ENCODE measurements around the gene FFAR1.
"Not testable (repeated sequence)": the region's sequence is repeated elsewhere in the genome, so short reads cannot be mapped to it uniquely, and the experiment has no call there.

The FFAR1 gene

DNA sequence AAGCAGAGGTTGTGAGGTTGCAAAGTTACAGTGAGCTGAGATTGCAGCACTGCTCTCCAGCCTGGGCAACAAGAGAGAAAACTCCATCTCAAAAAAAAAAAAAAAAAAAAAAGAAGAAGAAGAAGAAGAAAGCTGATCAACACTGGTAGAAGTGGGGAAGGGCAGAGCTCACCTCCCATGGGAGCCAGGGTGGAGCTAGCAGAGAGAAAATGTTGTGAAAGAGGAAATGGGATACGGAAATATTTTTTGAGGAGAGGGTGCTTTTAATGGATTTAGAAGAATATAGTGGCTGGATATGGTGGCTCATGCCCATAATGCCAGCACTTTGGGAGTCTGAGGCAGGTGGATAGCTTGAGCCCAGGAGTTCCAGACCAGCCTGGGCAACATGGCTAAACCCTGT lies 30.0 kb downstream of the FFAR1 start:
- TF ChIP-seq, protein P1, sequence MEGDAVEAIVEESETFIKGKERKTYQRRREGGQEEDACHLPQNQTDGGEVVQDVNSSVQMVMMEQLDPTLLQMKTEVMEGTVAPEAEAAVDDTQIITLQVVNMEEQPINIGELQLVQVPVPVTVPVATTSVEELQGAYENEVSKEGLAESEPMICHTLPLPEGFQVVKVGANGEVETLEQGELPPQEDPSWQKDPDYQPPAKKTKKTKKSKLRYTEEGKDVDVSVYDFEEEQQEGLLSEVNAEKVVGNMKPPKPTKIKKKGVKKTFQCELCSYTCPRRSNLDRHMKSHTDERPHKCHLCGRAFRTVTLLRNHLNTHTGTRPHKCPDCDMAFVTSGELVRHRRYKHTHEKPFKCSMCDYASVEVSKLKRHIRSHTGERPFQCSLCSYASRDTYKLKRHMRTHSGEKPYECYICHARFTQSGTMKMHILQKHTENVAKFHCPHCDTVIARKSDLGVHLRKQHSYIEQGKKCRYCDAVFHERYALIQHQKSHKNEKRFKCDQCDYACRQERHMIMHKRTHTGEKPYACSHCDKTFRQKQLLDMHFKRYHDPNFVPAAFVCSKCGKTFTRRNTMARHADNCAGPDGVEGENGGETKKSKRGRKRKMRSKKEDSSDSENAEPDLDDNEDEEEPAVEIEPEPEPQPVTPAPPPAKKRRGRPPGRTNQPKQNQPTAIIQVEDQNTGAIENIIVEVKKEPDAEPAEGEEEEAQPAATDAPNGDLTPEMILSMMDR (conservative IDR thresholded peaks at IDR 0.05; ENCODE audit: control insufficient read depth, insufficient read depth, low read depth, low read length): no peak
- no peak overlapping the region for H3K4me3 ChIP-seq (ENCODE audit: control insufficient read depth, low read depth, low read length)
- no peak for DNase-seq (ENCODE audit: low read depth)

DNA sequence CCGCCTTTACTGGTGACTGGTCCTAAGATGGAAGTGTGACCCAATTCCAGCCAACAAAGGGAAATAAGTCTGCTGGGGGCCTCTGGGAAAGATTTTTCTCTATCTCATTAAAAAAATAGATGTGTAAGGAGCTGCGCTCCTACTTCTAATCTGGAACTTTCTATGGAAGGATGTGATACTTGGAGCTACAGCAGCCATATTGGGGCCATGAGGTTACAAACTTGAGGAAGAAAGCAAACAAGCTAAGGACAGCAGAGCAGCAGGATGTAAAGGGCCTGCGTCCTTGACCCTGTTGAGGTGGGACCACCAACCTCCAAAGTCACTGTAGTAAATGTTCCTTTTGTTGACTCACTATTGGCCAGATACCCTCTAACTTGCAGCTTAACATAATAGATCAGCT lies 30.7 kb downstream of the FFAR1 start:
- TF ChIP-seq, protein P1 (conservative IDR thresholded peaks at IDR 0.05; ENCODE audit: control insufficient read depth, insufficient read depth, low read depth, low read length): no peak
- DNase-seq (ENCODE audit: low read depth): no peak
- H3K4me3 ChIP-seq (ENCODE audit: control insufficient read depth, low read depth, low read length): no peak overlapping the region

DNA sequence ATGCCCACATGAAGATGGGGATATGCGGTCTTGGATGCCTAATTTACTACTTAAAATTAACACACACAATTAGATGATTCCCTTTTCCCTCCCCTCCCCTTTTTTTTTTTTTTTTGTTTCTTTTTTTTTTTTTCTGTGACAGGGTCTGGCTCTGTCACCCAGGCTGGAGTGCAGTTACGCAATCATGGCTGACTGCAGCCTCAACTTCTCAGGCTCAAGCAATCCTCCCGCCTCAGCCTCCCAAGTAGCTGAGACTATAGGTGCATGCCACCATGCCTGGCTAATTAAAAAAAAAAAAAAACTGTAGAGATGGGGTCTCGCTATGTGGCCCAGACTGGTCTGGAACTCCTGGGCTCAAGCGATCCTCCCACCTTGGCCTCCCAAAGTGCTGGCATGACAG lies 31.8 kb downstream of the FFAR1 start:
- not testable (repeated sequence) for H3K4me3 ChIP-seq (ENCODE audit: control insufficient read depth, low read depth, low read length); DNase-seq (ENCODE audit: low read depth)

DNA sequence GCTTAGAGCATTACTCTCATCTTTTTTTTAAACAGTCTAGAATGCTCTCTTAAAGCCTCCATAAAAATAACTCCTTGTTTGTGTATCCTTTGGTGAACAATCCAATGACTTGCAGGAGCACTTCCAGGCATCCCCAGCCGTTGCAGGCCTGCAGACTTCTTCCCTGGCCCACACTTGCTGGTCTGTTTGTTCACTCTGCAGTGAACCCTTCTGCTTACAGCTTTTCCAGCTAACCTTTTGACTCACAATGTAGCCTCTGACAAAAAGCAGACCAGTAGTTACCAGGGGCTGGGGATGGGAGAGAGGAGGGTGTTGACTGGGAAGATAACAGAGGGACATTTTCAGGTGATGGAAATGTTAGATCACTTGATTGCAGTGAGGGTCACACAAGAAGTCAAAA lies 32.3 kb downstream of the FFAR1 start:
- H3K4me3 ChIP-seq (ENCODE audit: control insufficient read depth, low read depth, low read length): no peak overlapping the region
- no peak for DNase-seq (ENCODE audit: low read depth)
- TF ChIP-seq, protein P1 (conservative IDR thresholded peaks at IDR 0.05; ENCODE audit: control insufficient read depth, insufficient read depth, low read depth, low read length): no peak

DNA sequence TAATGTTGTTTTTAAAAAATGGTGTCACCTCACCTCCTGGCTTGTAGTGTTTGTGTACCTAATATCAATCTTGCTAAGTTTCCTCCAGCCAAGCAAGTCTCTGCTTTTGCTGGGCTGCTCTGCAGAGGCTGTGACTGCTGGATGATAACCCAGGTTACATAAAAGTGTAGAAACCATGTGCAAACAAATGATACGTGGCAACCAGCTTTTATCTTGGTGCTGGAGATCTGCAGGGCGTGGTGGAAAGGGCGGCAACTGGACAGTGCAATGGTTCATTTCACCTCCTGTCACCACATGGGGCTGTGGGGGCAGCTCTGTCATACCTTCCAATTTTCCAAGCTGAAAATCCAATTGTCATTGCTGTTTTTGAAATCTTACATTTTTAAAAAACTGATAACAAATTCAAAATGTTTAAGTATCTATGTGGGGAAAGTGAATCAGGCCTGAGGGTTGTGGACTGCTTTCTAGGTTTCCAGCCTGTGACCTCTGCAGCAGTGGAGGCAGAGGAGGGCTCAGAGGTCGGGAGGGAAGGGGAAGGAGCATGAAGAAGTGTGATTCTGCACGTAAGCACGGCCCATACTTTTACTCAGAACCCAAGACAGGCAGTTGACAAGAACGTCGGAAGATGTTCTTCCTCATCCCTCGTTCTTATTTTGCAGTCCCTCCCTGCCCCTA lies 32.9 kb downstream of the FFAR1 start:
- no peak overlapping the region for H3K4me3 ChIP-seq (ENCODE audit: control insufficient read depth, low read depth, low read length)
- DNase-seq (ENCODE audit: low read depth): no peak
- TF ChIP-seq, protein P1 (conservative IDR thresholded peaks at IDR 0.05; ENCODE audit: control insufficient read depth, insufficient read depth, low read depth, low read length): no peak

DNA sequence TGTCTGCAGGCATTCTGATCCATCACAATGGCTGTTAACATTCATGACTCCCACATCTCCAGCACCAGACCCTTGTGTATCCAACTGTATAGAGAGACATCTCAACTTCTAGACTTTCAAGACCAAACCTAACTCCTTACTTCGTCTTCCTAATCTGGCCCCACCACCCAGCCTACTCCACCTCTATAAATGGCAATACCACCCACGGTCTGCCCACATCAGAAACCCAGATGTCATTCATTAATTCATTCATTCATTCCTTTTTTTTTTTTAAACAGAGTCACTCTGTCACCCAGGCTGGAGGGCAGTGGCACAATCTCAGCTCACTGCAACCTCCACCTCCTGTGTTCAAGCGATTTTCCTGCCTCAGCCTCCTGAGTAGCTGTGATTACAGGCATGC lies 33.6 kb downstream of the FFAR1 start:
- DNase-seq (ENCODE audit: low read depth): no peak
- H3K4me3 ChIP-seq (ENCODE audit: control insufficient read depth, low read depth, low read length): no peak overlapping the region
- TF ChIP-seq, protein P1 (conservative IDR thresholded peaks at IDR 0.05; ENCODE audit: control insufficient read depth, insufficient read depth, low read depth, low read length): no peak

DNA sequence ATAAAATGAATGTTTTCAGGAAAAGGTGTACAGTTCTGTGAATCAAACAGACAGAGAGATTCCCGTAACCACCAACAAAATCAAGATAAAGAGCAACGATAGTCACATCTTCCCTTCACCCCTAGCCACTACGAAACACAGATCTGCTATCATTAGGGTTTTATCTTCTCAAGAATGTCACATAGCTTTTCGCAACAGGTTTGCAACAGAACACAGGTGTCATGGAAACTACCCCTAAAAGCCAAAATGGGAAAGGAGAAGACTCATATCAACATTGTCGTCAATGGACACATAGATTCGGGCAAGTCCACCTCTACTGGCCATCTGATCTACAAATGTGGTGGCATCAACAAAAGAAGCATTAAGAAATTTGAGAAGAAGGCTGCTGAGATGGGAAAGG lies 34.2 kb downstream of the FFAR1 start:
- TF ChIP-seq, protein P1 (conservative IDR thresholded peaks at IDR 0.05; ENCODE audit: control insufficient read depth, insufficient read depth, low read depth, low read length): no peak
- DNase-seq (ENCODE audit: low read depth): no peak
- no peak overlapping the region for H3K4me3 ChIP-seq (ENCODE audit: control insufficient read depth, low read depth, low read length)

Measured in fibroblast of mammary gland (primary cell).